Kidney capillary endothelial cell (primary cell): ENCODE measurements around the gene IL17A.

Experiments used
- DNase-seq: peaks from one replicate; pipeline ENCODE4 v3.0.0-alpha.2; 2018; ENCODE audit warnings: low spot score

IL17A gene

DNA sequence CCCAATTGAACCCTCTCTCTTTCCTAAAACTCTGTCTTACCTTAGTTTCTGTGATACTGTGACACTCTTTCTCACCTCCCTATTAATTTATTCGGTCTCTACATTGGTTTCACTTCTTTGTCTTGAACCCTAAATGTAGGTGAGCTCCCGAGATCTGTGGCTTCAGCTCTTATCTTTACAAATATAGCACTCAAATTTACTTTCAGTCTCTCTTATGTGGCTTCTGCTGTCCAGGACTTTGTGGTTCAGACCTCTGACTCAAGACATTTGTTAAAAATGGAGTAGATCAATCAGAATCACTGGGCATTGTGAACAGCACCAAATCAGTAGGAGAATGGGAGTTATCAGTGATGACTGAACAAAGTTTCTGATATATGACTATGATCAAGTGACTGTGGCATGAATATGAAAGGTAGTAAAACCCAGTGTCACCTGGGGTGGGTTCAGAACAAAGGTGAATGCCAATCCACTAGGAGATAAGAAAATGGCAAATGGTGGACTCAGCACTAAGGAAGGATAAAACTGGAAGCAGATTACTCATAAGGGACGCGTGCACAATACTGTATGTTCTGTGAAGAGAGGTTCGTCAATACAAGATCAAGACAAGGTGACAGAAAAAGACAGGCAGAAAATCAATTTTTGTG, 30.9 kb downstream of the IL17A start:
- no peak for DNase-seq

GRCh38 chr6:52217761-52218160, 31.6 kb downstream of the IL17A start:
- DNase-seq: no peak

- DNase-seq: no peak
Measured at GRCh38 chr6:52221302-52221701, 35.1 kb downstream of the IL17A start.

DNA sequence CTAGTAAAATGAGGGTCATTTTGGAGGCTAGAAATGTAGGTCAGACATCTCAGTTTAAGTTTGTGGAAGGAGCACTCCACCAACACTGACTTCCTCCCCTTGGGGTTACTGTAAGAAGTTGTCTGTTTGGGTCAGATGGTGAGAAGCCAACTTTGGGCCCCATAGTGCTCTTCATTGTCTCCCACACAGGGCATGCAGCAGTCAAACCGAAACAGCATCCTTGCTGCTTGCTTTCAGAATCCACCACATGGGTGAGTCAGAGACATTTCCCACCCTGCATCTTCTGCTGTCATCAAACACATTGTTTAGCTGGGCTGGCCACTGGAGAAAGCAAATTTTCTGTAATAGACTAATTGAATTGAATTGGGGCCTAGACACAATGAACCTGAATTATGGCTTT, 41.3 kb downstream of the IL17A start:
- no peak for DNase-seq

DNA sequence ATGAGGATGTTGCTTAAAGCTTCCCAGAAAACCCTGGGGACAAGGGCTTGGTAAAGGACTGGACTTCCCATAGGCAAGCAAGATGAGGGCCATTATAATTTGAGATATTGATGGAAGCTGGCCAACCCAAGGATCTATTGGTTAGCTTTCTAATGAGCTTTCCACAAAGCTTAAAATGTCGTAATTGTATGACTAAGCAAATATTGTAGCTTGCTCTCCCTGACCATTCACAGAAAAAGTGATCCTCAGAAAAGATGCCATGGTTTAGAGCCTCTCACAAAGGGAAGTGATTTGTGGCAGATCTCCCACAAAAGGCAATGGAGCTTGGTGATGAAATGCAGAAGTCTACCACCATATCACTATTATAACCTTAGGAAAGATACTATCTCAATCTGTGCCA, 44.5 kb downstream of the IL17A start:
- no peak for DNase-seq

- DNase-seq: no peak
Measured at GRCh38 chr6:52231406-52232127, 45.4 kb downstream of the IL17A start.

DNA sequence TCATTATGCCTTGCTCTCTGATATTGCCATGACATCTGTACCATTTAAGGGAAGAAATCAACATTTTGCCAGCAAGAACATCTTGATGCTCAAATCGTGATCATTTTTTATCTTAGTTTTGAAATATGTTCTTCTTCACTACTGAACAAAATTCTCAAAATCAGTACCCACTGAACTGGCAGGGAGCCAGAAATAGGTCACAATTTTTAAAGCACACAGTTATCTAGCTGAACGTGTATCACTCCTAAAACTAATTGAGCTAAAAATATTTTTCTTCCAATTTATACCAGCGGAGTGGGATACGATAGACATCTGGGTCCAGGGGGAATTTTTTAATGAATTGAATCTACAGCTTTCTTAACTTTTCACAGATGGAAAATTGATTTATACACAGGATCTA, 46.8 kb downstream of the IL17A start:
- DNase-seq: no peak

DNA sequence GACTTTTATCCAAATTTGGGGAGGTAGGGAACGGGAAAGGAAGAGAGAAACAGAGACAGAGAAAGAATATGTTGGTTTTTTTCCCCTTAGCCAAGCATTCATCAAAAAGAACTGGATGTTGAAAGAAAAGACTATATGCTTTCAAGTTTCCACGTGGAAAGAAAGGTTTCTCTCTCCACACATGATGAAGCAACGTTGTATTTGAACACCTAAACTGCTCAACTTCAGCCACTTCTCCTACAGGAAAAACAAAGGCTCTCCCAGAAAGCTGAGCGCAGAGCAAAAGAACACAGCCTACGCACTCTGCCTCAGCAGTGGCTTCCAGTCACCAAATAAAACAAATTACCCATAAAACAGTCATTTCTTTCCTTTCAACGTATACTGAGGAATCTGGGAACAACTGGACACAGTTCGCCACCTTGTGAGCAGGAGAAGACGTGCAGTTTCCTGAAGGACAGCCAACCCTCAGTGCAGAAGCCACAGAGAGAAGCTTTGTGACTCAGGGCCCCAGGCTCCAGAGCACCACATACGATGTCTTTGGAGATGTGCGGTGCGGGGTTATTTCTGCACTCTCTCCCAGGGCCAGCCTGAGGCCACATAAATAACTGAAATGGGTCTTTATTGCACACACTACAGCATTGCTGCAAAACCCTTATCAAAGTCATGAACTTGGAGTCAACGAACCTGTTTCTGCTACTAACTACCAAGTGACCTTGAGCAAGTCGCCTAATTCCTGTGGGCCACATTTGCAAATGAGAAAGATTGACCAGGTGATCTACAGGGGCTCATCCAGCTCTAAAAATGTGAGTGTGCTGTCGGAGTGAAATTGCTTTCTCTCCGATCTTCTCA, 48.0 kb downstream of the IL17A start:
- DNase-seq: peak; percentile 68
